OCI-LY3 (cell line): ENCODE measurements around the gene JSRP1.

Experiments
- EZH2phosphoT487 ChIP-seq: fragments of 200-600 bp; shearing (Covaris generic); IDR thresholded peaks from 2 replicates; pipeline ENCODE4 v1.6.1; 2018; ENCODE audit warnings: antibody characterized with exemption, mixed run types, low read depth
- TF ChIP-seq, protein P1 (sequence below): fragments of 200-600, 300-600 bp; sonication (generic); IDR thresholded peaks from 2 replicates; pipeline ENCODE4 v1.5.1; 2014; ENCODE audit warnings: antibody characterized with exemption, low read length, low read depth

DNA sequence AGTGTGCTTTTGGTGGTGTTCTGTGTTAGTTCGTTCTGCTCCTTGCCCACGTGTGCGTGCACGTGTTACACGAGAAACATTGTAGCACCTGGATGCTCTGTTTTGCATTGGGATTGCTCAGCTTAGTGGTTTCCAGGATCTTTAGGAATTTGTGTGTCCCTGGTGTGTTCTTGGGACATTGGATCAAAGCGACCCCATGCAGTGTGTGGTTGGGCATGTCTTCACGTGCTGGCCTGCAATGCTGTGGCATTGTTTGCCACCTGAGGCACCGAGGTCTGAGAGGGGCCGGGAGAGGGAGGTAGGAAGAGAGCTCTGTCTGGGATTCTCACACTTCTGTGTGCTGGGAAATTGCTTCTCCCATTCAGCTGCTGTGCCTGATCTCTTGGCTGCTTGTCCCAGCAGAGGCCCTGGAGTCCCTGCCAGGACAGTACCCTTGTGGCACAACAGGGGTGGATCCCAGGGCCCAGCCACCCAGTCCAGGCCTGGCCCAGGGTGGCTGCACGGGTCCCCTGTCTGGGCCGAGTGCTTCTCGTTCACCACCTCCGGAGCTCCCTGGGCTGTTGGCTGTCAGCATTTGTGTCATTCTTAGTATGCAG is 31.4 kb downstream of the JSRP1 start:
- TF ChIP-seq, protein P1, sequence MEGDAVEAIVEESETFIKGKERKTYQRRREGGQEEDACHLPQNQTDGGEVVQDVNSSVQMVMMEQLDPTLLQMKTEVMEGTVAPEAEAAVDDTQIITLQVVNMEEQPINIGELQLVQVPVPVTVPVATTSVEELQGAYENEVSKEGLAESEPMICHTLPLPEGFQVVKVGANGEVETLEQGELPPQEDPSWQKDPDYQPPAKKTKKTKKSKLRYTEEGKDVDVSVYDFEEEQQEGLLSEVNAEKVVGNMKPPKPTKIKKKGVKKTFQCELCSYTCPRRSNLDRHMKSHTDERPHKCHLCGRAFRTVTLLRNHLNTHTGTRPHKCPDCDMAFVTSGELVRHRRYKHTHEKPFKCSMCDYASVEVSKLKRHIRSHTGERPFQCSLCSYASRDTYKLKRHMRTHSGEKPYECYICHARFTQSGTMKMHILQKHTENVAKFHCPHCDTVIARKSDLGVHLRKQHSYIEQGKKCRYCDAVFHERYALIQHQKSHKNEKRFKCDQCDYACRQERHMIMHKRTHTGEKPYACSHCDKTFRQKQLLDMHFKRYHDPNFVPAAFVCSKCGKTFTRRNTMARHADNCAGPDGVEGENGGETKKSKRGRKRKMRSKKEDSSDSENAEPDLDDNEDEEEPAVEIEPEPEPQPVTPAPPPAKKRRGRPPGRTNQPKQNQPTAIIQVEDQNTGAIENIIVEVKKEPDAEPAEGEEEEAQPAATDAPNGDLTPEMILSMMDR: no peak
- no peak for TF ChIP-seq EZH2phosphoT487
